WTC11 (cell line): Measurements from ENCODE around the gene KDM1B. TPM values are rescaled to one million over a fixed set of nuclear protein-coding genes. Genes with fewer than 3 reads are reported as not detected.

Experiments
- ATAC-seq: fragments of 200-7000 bp; cut with Tn5 transposase; 2 replicates; pipeline ENCODE4 v1.10.0; 2021; ENCODE audit warnings: mild to moderate bottlenecking, moderate library complexity
- CTCF ChIA-PET: fragments of 300-600 bp; sonication (Branson Sonifier 250); formaldehyde crosslinking; loops from one replicate; lab custom pipeline; 2021; ENCODE audit warnings: antibody characterized with exemption; lab: Charles Lee
- POLR2A ChIA-PET: fragments of 350-600 bp; sonication (Branson Sonifier 250); formaldehyde crosslinking; loops from one replicate; lab custom pipeline; 2021; ENCODE audit warnings: antibody characterized with exemption; lab: Charles Lee
- DNase-seq: peaks from one replicate; pipeline ENCODE4 v3.0.0; 2021; ENCODE audit warnings: low spot score
- H3K27ac Mint-ChIP-seq: 2 replicates; pipeline ENCODE4 v1.8.0; 2021; ENCODE audit warnings: mixed read lengths
- H3K27me3 Mint-ChIP-seq: 2 replicates; pipeline ENCODE4 v1.8.0; 2021; ENCODE audit warnings: low read depth, mild to moderate bottlenecking, moderate library complexity, mixed read lengths
- H3K36me3 Mint-ChIP-seq: 2 replicates; pipeline ENCODE4 v1.8.0; 2021; ENCODE audit warnings: mixed read lengths
- H3K4me1 Mint-ChIP-seq: 2 replicates; pipeline ENCODE4 v1.8.0; 2022; ENCODE audit warnings: mixed read lengths
- H3K4me3 Mint-ChIP-seq: 2 replicates; pipeline ENCODE4 v1.8.0; 2021; ENCODE audit warnings: mild to moderate bottlenecking, moderate library complexity, mixed read lengths
- H3K9me3 Mint-ChIP-seq: 2 replicates; pipeline ENCODE4 v1.8.0; 2021; ENCODE audit warnings: mixed read lengths
- GABPB1 ChIP-seq: sonication (generic); formaldehyde crosslinking; IDR thresholded peaks from 2 replicates; pipeline ENCODE4 v1.8.1; 2023; ENCODE audit warnings: mild to moderate bottlenecking, missing genetic modification reagents
- JUN ChIP-seq: sonication (generic); formaldehyde crosslinking; IDR thresholded peaks from 2 replicates; pipeline ENCODE4 v1.8.0; 2023; ENCODE audit warnings: mild to moderate bottlenecking, missing genetic modification reagents
- MXD4 ChIP-seq: fragments of 250-450 bp; sonication (Bioruptor Pico); IDR thresholded peaks from 2 replicates; pipeline ENCODE4 v1.8.0; 2021; ENCODE audit warnings: mild to moderate bottlenecking, moderate library complexity, borderline replicate concordance
- RORB ChIP-seq: fragments of 250-450 bp; sonication (Bioruptor Pico); IDR thresholded peaks from 2 replicates; pipeline ENCODE4 v1.9.0; 2021; ENCODE audit warnings: mild to moderate bottlenecking
- SOX15 ChIP-seq: fragments of 250-450 bp; sonication (Bioruptor Pico); IDR thresholded peaks from 2 replicates; pipeline ENCODE4 v1.9.0; 2021; ENCODE audit warnings: mild to moderate bottlenecking
- SP1 ChIP-seq: sonication (generic); formaldehyde crosslinking; conservative IDR thresholded peaks from 2 replicates; pipeline ENCODE4 v1.8.1; 2022; ENCODE audit warnings: missing genetic modification reagents
- TEAD1 ChIP-seq: sonication (generic); formaldehyde crosslinking; IDR thresholded peaks from 2 replicates; pipeline ENCODE4 v1.8.0; 2022; ENCODE audit warnings: mild to moderate bottlenecking, missing genetic modification reagents
- ZNF263 ChIP-seq: sonication (generic); formaldehyde crosslinking; IDR thresholded peaks from 2 replicates; pipeline ENCODE4 v1.8.1; 2022; ENCODE audit warnings: low read depth, mild to moderate bottlenecking, moderate library complexity, missing genetic modification reagents
- ZNF396 ChIP-seq: fragments of 250-450 bp; sonication (Bioruptor Pico); IDR thresholded peaks from 2 replicates; pipeline ENCODE4 v1.8.0; 2021; ENCODE audit warnings: mild to moderate bottlenecking, moderate library complexity, borderline replicate concordance
- total RNA-seq: library from RNA; stranded (reverse); gene quantifications from 3 replicates; pipeline ENCODE4 v1.2.3, GENCODE V29; 2021
- TF ChIP-seq, protein P1 (sequence below): sonication (generic); formaldehyde crosslinking; IDR thresholded peaks from 2 replicates; pipeline ENCODE4 v1.8.1; 2022; ENCODE audit warnings: low read depth, missing genetic modification reagents, borderline replicate concordance
- TF ChIP-seq, protein P2 (sequence below): sonication (generic); formaldehyde crosslinking; IDR thresholded peaks from 2 replicates; pipeline ENCODE4 v1.8.1; 2023; ENCODE audit warnings: mild to moderate bottlenecking, missing genetic modification reagents
- TF ChIP-seq, protein P3 (sequence below): sonication (generic); formaldehyde crosslinking; IDR thresholded peaks from 2 replicates; pipeline ENCODE4 v1.8.1; 2023; ENCODE audit warnings: mild to moderate bottlenecking, missing genetic modification reagents, borderline replicate concordance
- TF ChIP-seq, protein P4 (sequence below): sonication (generic); formaldehyde crosslinking; IDR thresholded peaks from 2 replicates; pipeline ENCODE4 v1.8.0; 2022; ENCODE audit warnings: mild to moderate bottlenecking, missing genetic modification reagents
- TF ChIP-seq, protein P5 (sequence below): sonication (generic); formaldehyde crosslinking; conservative IDR thresholded peaks from 2 replicates; pipeline ENCODE4 v1.8.1; 2023; ENCODE audit warnings: mild to moderate bottlenecking, low read depth, missing genetic modification reagents, moderate library complexity
- TF ChIP-seq, protein P6 (sequence below): sonication (generic); formaldehyde crosslinking; IDR thresholded peaks from 2 replicates; pipeline ENCODE4 v1.8.0; 2023; ENCODE audit warnings: mild to moderate bottlenecking, missing genetic modification reagents
- TF ChIP-seq, protein P7 (sequence below): fragments of 250-450 bp; sonication (Bioruptor Pico); IDR thresholded peaks from 2 replicates; pipeline ENCODE4 v1.8.0; 2021; ENCODE audit warnings: mild to moderate bottlenecking
- TF ChIP-seq, protein P8 (sequence below): sonication (generic); formaldehyde crosslinking; IDR thresholded peaks from 2 replicates; pipeline ENCODE4 v1.8.1; 2023; ENCODE audit warnings: mild to moderate bottlenecking, missing genetic modification reagents, moderate library complexity

KDM1B gene
- total RNA-seq, 1 experiment from 2014 or later = 6.7 TPM

DNA sequence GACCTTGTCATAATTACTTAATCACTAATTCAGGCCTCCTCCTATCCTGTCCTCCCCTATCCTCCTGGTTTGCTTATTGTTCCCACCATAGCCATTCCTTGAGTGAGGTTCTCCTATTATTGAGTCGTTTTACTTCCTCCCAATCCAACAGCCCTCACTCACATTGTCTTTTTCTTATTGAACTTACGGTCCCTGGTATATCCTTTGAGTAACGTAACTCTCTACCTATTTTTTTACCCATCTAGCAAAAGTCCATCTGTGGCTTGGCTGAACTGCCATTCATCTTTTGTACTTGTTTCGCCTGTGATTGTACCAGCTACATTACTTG is 66.0 kb downstream of the KDM1B start:
- H3K27ac Mint-ChIP-seq = peak overlapping the region; percentile 75
- CTCF ChIA-PET = no interaction called here

More for the DNA sequence above, 66.0 kb downstream of the KDM1B start:
- Mint-ChIP-seq H3K4me3 (no peak overlapping the region), H3K4me1 (peaks cover 8% of the 10 kb centered on the region; the same call in 1 of the 2 replicates), H3K27me3 (no peaks in the 10 kb centered on the region), H3K9me3 (no peaks in the 10 kb centered on the region), H3K36me3 (peaks cover 47% of the 10 kb centered on the region)
- no peak; the same call in 1 of the 2 replicates for ATAC-seq
- no peak for DNase-seq
- no peak for TF ChIP-seq SOX15 (CRISPR knock-in tag)
- TF ChIP-seq MXD4 = no peak
- TF ChIP-seq, protein P1, sequence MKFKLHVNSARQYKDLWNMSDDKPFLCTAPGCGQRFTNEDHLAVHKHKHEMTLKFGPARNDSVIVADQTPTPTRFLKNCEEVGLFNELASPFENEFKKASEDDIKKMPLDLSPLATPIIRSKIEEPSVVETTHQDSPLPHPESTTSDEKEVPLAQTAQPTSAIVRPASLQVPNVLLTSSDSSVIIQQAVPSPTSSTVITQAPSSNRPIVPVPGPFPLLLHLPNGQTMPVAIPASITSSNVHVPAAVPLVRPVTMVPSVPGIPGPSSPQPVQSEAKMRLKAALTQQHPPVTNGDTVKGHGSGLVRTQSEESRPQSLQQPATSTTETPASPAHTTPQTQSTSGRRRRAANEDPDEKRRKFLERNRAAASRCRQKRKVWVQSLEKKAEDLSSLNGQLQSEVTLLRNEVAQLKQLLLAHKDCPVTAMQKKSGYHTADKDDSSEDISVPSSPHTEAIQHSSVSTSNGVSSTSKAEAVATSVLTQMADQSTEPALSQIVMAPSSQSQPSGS (CRISPR knock-in tag) = no peak
- TF ChIP-seq, protein P2, sequence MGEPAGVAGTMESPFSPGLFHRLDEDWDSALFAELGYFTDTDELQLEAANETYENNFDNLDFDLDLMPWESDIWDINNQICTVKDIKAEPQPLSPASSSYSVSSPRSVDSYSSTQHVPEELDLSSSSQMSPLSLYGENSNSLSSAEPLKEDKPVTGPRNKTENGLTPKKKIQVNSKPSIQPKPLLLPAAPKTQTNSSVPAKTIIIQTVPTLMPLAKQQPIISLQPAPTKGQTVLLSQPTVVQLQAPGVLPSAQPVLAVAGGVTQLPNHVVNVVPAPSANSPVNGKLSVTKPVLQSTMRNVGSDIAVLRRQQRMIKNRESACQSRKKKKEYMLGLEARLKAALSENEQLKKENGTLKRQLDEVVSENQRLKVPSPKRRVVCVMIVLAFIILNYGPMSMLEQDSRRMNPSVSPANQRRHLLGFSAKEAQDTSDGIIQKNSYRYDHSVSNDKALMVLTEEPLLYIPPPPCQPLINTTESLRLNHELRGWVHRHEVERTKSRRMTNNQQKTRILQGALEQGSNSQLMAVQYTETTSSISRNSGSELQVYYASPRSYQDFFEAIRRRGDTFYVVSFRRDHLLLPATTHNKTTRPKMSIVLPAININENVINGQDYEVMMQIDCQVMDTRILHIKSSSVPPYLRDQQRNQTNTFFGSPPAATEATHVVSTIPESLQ (CRISPR knock-in tag) = no peak
- TF ChIP-seq, protein P3, sequence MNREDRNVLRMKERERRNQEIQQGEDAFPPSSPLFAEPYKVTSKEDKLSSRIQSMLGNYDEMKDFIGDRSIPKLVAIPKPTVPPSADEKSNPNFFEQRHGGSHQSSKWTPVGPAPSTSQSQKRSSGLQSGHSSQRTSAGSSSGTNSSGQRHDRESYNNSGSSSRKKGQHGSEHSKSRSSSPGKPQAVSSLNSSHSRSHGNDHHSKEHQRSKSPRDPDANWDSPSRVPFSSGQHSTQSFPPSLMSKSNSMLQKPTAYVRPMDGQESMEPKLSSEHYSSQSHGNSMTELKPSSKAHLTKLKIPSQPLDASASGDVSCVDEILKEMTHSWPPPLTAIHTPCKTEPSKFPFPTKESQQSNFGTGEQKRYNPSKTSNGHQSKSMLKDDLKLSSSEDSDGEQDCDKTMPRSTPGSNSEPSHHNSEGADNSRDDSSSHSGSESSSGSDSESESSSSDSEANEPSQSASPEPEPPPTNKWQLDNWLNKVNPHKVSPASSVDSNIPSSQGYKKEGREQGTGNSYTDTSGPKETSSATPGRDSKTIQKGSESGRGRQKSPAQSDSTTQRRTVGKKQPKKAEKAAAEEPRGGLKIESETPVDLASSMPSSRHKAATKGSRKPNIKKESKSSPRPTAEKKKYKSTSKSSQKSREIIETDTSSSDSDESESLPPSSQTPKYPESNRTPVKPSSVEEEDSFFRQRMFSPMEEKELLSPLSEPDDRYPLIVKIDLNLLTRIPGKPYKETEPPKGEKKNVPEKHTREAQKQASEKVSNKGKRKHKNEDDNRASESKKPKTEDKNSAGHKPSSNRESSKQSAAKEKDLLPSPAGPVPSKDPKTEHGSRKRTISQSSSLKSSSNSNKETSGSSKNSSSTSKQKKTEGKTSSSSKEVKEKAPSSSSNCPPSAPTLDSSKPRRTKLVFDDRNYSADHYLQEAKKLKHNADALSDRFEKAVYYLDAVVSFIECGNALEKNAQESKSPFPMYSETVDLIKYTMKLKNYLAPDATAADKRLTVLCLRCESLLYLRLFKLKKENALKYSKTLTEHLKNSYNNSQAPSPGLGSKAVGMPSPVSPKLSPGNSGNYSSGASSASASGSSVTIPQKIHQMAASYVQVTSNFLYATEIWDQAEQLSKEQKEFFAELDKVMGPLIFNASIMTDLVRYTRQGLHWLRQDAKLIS (CRISPR knock-in tag) = no peak
- TF ChIP-seq, protein P4, sequence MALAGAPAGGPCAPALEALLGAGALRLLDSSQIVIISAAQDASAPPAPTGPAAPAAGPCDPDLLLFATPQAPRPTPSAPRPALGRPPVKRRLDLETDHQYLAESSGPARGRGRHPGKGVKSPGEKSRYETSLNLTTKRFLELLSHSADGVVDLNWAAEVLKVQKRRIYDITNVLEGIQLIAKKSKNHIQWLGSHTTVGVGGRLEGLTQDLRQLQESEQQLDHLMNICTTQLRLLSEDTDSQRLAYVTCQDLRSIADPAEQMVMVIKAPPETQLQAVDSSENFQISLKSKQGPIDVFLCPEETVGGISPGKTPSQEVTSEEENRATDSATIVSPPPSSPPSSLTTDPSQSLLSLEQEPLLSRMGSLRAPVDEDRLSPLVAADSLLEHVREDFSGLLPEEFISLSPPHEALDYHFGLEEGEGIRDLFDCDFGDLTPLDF (CRISPR knock-in tag) = no peak
- TF ChIP-seq, protein P5, sequence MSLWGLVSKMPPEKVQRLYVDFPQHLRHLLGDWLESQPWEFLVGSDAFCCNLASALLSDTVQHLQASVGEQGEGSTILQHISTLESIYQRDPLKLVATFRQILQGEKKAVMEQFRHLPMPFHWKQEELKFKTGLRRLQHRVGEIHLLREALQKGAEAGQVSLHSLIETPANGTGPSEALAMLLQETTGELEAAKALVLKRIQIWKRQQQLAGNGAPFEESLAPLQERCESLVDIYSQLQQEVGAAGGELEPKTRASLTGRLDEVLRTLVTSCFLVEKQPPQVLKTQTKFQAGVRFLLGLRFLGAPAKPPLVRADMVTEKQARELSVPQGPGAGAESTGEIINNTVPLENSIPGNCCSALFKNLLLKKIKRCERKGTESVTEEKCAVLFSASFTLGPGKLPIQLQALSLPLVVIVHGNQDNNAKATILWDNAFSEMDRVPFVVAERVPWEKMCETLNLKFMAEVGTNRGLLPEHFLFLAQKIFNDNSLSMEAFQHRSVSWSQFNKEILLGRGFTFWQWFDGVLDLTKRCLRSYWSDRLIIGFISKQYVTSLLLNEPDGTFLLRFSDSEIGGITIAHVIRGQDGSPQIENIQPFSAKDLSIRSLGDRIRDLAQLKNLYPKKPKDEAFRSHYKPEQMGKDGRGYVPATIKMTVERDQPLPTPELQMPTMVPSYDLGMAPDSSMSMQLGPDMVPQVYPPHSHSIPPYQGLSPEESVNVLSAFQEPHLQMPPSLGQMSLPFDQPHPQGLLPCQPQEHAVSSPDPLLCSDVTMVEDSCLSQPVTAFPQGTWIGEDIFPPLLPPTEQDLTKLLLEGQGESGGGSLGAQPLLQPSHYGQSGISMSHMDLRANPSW = no peak
- TF ChIP-seq, protein P6, sequence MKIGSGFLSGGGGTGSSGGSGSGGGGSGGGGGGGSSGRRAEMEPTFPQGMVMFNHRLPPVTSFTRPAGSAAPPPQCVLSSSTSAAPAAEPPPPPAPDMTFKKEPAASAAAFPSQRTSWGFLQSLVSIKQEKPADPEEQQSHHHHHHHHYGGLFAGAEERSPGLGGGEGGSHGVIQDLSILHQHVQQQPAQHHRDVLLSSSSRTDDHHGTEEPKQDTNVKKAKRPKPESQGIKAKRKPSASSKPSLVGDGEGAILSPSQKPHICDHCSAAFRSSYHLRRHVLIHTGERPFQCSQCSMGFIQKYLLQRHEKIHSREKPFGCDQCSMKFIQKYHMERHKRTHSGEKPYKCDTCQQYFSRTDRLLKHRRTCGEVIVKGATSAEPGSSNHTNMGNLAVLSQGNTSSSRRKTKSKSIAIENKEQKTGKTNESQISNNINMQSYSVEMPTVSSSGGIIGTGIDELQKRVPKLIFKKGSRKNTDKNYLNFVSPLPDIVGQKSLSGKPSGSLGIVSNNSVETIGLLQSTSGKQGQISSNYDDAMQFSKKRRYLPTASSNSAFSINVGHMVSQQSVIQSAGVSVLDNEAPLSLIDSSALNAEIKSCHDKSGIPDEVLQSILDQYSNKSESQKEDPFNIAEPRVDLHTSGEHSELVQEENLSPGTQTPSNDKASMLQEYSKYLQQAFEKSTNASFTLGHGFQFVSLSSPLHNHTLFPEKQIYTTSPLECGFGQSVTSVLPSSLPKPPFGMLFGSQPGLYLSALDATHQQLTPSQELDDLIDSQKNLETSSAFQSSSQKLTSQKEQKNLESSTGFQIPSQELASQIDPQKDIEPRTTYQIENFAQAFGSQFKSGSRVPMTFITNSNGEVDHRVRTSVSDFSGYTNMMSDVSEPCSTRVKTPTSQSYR (CRISPR knock-in tag) = no peak
- TF ChIP-seq GABPB1 (CRISPR knock-in tag) = no peak
- TF ChIP-seq TEAD1 (CRISPR knock-in tag) = no peak
- TF ChIP-seq, protein P7, sequence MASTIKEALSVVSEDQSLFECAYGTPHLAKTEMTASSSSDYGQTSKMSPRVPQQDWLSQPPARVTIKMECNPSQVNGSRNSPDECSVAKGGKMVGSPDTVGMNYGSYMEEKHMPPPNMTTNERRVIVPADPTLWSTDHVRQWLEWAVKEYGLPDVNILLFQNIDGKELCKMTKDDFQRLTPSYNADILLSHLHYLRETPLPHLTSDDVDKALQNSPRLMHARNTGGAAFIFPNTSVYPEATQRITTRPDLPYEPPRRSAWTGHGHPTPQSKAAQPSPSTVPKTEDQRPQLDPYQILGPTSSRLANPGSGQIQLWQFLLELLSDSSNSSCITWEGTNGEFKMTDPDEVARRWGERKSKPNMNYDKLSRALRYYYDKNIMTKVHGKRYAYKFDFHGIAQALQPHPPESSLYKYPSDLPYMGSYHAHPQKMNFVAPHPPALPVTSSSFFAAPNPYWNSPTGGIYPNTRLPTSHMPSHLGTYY = no peak
- TF ChIP-seq, protein P8, sequence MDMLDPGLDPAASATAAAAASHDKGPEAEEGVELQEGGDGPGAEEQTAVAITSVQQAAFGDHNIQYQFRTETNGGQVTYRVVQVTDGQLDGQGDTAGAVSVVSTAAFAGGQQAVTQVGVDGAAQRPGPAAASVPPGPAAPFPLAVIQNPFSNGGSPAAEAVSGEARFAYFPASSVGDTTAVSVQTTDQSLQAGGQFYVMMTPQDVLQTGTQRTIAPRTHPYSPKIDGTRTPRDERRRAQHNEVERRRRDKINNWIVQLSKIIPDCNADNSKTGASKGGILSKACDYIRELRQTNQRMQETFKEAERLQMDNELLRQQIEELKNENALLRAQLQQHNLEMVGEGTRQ (CRISPR knock-in tag) = no peak
- no peak for TF ChIP-seq SP1 (CRISPR knock-in tag)
- no peak for TF ChIP-seq JUN (CRISPR knock-in tag)
- TF ChIP-seq ZNF396 (CRISPR knock-in tag) = no peak
- TF ChIP-seq ZNF263 (CRISPR knock-in tag) = no peak
- TF ChIP-seq RORB (CRISPR knock-in tag) = no peak
- POLR2A ChIA-PET = interaction anchor here (0.7 kb wide), 1 partner anchor 8 kb away, joined by 3 read pairs; no protein-coding TSS in a partner anchor
